Fibroblast of pulmonary artery (primary cell): ENCODE measurements around the gene TMEM120A.

ENCODE experiments used
- DNase-seq: peaks from one replicate; pipeline ENCODE4 v3.0.0-alpha.2; 2010; ENCODE audit warnings: low read depth
- H3K4me3 ChIP-seq: replicated peaks from 2 replicates; pipeline ENCODE4 v1.5.1; 2011; ENCODE audit warnings: low read depth, mild to moderate bottlenecking, control low read depth, low read length, moderate library complexity
- CTCF ChIP-seq: IDR thresholded peaks from 2 replicates; pipeline ENCODE4 v1.5.1; 2011; ENCODE audit warnings: mild to moderate bottlenecking, control low read depth, low read length, inconsistent platforms; ENCODE audit errors: missing control alignments

The TMEM120A gene

DNA sequence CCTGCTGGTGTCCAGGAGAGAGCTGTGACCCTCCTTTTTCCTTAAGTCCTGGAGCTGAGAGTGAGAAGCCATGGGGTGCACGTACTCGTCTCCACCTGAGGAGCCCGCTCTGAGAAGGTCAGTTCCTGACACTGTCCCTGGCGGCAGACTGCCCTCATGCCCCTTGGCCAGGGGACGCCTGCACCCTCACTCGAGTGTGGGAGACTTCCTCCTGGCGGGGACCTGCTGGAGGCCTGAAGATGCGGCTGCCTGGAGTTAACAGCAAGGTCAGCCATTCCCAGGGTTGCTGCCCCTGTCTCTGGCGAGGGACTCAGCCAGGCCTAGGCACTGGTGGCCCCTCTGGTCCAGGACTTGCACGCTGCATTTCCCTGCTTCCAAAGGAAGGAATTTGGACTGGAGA lies 26.4 kb downstream of the TMEM120A start:
- no peak overlapping the region for H3K4me3 ChIP-seq
- TF ChIP-seq CTCF = no peak
- DNase-seq = no peak

- no peak for DNase-seq
- no peak for TF ChIP-seq CTCF
- H3K4me3 ChIP-seq = no peak overlapping the region
Observed at GRCh38 chr7:75967487-75967997, 26.9 kb downstream of the TMEM120A start.

GRCh38 chr7:75967055-75967454 lies 27.3 kb downstream of the TMEM120A start:
- no peak overlapping the region for H3K4me3 ChIP-seq
- no peak for TF ChIP-seq CTCF
- DNase-seq = no peak

- TF ChIP-seq CTCF = no peak
- H3K4me3 ChIP-seq = no peak overlapping the region
- DNase-seq = no peak
Observed at GRCh38 chr7:75966190-75966961, 28.0 kb downstream of the TMEM120A start.

- DNase-seq = no peak
- no peak overlapping the region for H3K4me3 ChIP-seq
Observed at GRCh38 chr7:75965617-75966016, 28.8 kb downstream of the TMEM120A start.

GRCh38 chr7:75963381-75963995 lies 30.9 kb downstream of the TMEM120A start:
- TF ChIP-seq CTCF = no peak
- peak; percentile 30 for DNase-seq
- H3K4me3 ChIP-seq = no peak overlapping the region

More at GRCh38 chr7:75965617-75966016, 28.8 kb downstream of the TMEM120A start:
- no peak for TF ChIP-seq CTCF
